Hippocampal formation (tissue), 2 donors: ENCODE data around the gene APOL3.
A peak's percentile ranks its signal among the peaks of the same experiment; 100 is the strongest.
"Not testable (repeated sequence)": the region's sequence is repeated elsewhere in the genome, so short reads cannot be mapped to it uniquely, and the experiment has no call there.

Experiments
- DNase-seq, 2 donors: peaks; one replicate each; lab custom pipeline; 2025; lab: John Stamatoyannopoulos, UW

Gene APOL3

DNA sequence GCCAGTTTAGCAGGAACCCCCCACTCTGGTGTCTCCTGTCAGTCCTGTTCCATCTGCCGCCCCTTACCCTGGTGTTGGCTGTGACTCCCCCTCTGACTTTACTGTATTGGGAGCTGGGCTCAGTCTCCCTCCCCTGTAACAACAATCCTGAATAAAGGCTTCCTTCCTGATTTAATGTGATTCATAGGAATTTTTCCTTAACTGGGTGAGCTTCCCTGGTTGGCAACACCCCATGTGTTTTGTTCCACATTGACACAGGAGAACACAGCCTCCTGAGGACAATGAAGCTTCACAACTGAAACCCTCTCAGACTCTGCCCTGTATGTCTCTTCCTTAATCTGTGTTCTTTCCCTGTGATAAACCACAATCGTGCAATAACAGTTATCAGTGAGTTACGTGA, 32.6 kb upstream of the APOL3 start:
- no peak for DNase-seq

DNA sequence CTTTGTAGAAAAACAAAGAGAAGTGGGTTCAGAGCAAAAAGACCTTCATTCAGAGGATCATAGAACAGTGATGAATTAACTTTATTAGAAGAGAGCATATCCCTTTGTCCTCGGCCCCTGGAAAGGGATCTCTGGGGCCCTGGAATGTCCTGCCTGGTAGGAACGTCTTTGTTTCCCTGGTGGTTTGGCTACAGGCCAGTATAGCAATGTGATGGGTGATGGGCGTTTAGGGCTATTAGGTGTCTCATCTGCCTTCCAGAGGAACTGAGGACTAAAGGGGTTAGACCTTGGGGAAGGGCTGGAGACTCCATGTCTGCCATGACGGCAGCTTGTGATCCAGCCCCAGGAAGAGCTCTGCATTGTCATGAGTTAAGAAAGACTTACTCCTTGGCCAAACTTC, 32.0 kb upstream of the APOL3 start:
- no peak for DNase-seq

GRCh38 chr22:36191106-36191836, 30.7 kb upstream of the APOL3 start:
- peak; percentile 81 to 85 for DNase-seq

DNA sequence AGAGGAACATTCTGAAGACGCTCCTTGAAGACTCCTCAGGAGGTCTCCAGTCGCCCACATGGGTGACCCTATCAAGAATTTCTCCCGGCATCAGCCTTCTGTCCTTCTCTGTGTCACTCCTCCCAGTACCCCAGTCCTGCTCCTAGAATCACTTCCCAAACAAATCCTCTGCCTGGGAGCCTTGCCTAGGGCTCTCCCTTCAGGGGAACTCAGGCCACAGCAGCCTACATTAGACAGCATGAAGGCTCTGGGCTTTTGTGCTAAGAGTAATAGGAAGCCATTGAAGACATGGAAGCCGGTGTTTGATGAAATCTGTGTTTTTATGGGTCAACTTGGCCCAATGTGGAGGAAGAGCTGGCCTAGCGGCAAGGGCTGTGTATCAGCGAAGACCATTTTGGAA, 27.3 kb upstream of the APOL3 start:
- not testable (repeated sequence) for DNase-seq

DNA sequence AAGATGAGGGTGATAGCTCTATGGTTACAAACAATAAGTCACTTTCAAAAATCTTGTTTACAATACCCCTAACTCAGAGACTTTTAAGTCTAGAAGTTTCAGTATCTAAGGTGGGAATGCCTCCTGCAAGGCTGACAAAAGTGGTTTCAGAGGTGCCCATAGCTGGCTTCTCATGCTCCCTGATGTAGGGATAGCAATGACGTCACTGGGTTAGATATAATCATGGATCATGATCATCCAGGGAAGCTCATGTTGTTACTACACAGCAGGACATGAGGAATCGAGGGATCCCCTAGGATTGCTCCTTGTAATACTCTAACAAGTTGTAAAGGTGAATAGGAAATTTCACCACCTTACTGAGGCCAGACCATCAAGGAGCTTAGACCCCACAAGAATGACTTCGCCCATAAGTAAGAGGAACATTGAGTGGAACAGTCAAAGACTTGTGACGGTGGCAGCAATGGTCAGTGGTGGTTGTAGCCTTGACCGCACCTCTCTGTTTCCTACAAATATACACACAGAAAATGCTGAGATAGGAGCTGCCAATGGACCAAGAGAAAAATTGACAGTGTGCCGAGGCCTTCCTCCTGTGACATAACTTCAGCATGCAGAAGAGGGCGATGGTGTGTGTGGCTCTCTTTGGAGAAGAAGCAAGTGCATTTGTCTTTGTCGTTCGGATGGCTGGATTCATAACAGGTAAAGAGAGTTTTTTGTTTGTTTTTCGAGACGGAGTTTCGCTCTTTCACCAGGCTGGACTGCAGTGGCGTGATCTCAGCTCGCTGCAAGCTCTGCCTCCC, 25.5 kb upstream of the APOL3 start:
- DNase-seq: no peak

GRCh38 chr22:36184433-36185025, 24.0 kb upstream of the APOL3 start:
- DNase-seq: peak; percentile 38 to 39

- DNase-seq: no peak
Measured at GRCh38 chr22:36183446-36183845, 22.9 kb upstream of the APOL3 start.

DNA sequence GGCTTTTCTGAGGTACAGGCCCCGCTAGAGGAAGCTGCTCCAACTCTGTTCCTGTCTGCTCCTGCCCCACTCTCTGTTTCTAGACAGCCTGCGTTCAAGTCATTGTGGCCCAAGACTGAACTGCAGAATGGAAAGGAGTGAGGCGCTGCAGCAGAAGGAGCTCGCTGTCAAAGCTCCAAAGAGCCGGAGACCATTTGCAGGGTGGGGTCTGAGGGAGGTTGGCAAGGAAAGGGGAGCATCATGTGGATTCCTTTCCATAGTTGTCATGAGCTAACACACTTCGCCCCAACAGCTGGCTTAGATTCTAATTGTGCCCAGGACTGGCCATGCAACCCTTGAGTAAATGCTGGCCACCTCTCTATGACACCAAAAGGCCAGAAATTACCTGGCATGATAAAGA, 22.3 kb upstream of the APOL3 start:
- no peak for DNase-seq

GRCh38 chr22:36182056-36182455, 21.5 kb upstream of the APOL3 start:
- DNase-seq: no peak

- no peak for DNase-seq
Measured at GRCh38 chr22:36180928-36181327, 20.4 kb upstream of the APOL3 start.

GRCh38 chr22:36180038-36180880, 19.7 kb upstream of the APOL3 start:
- DNase-seq: peak; percentile 20 to 58

GRCh38 chr22:36177160-36177559, 16.6 kb upstream of the APOL3 start:
- no peak for DNase-seq

DNA sequence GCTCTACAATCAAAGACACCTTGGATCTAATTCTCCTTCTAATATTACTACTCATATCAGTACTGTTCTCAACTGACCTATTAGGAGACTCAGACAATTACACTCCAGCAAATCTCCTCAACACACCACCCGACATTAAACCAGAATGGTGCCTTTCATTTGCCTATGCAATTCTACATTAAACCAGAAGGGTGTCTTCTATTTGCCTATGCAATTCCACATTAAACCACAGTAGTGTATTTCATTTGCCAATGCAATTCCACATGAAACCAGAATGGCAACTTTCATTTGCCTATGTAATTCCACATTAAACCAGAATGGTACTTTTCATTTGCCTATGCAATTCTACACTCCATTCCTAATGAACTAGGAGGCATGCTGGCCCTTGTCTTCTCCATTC, 15.3 kb upstream of the APOL3 start:
- DNase-seq: no peak

- no peak for DNase-seq
Measured at GRCh38 chr22:36171941-36172340, 11.4 kb upstream of the APOL3 start.

- DNase-seq: no peak
Measured at GRCh38 chr22:36166518-36167220, 6.1 kb upstream of the APOL3 start.

- DNase-seq: no peak
Measured at GRCh38 chr22:36166086-36166485, 5.5 kb upstream of the APOL3 start.

GRCh38 chr22:36165141-36165540, 4.6 kb upstream of the APOL3 start:
- no peak for DNase-seq

GRCh38 chr22:36164621-36165020, 4.1 kb upstream of the APOL3 start:
- peak in 1 of 2 donors; percentile 2 for DNase-seq

- no peak for DNase-seq
Measured at GRCh38 chr22:36163497-36163896, 2.9 kb upstream of the APOL3 start.

GRCh38 chr22:36162127-36163034, 1.8 kb upstream of the APOL3 start:
- no peak for DNase-seq
